SH-SY5Y (cell line): ENCODE results near the gene CSGALNACT2.

ENCODE experiments used
- GATA2 ChIP-seq: IDR thresholded peaks from 2 replicates; pipeline ENCODE4 v1.6.1; 2011; ENCODE audit warnings: mild to moderate bottlenecking, low read depth, low read length
- GATA3 ChIP-seq: IDR thresholded peaks from 2 replicates; pipeline ENCODE4 v1.6.1; 2011; ENCODE audit warnings: low read depth, mild to moderate bottlenecking, low read length, moderate library complexity

DNA sequence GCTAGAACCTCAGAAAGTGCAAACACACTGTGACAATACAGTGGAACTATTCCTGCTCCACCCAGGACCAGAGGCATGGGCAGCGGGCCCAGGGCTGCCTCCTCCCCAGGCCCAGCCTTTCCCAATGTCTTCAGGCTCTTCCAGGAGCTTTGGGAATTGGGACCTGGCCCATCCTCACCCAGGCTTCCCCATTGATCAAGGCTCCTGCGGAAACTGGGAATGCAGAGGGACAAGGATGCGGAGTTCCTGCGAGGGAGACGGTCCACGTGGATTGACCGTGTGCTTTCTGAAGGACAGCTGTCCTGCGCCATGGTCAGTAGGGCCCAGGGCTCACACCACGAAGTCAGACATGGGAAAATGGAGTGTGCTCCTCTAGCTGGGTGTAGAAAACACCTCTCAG is 56.6 kb downstream of the CSGALNACT2 start:
- TF ChIP-seq GATA2 (no peak), GATA3 (no peak)
